H4 (cell line): ENCODE data around the gene GPSM1. TPM values are rescaled to one million over a fixed set of nuclear protein-coding genes. Genes with fewer than 3 reads are reported as not detected.

Experiments used
- DNase-seq: peaks from one replicate; pipeline ENCODE4 v3.0.0-alpha.2; 2015; ENCODE audit warnings: low spot score
- total RNA-seq: library from RNA; depleted of rRNA; stranded (reverse); fragments of >200 nt; shearing (Covaris generic); gene quantifications from 2 replicates; pipeline ENCODE4 v1.2.3, GENCODE V29; 2014

GPSM1 gene
- total RNA-seq, 1 experiment from 2014 or later = 5.1 TPM

GRCh38 chr9:136375096-136375495 lies 47.8 kb downstream of the GPSM1 start:
- no peak for DNase-seq

- no peak for DNase-seq
Observed at GRCh38 chr9:136376457-136376856, 49.1 kb downstream of the GPSM1 start.

- DNase-seq = no peak
Observed at GRCh38 chr9:136377341-136378169, 50.2 kb downstream of the GPSM1 start.

GRCh38 chr9:136378170-136379002 lies 51.0 kb downstream of the GPSM1 start:
- no peak for DNase-seq

- no peak for DNase-seq
Observed at GRCh38 chr9:136379003-136379287, 51.6 kb downstream of the GPSM1 start.

- DNase-seq = no peak
Observed at GRCh38 chr9:136379401-136379800, 52.1 kb downstream of the GPSM1 start.

- DNase-seq = no peak
Observed at GRCh38 chr9:136379891-136380290, 52.6 kb downstream of the GPSM1 start.

GRCh38 chr9:136380381-136380780 lies 53.0 kb downstream of the GPSM1 start:
- no peak for DNase-seq

- no peak for DNase-seq
Observed at GRCh38 chr9:136381311-136381710, 54.0 kb downstream of the GPSM1 start.

GRCh38 chr9:136381966-136382513 lies 54.7 kb downstream of the GPSM1 start:
- no peak for DNase-seq

- DNase-seq = no peak
Observed at GRCh38 chr9:136383436-136383835, 56.1 kb downstream of the GPSM1 start.

GRCh38 chr9:136385015-136385414 lies 57.7 kb downstream of the GPSM1 start:
- DNase-seq = no peak

GRCh38 chr9:136386018-136386417 lies 58.7 kb downstream of the GPSM1 start:
- DNase-seq = no peak

- DNase-seq = no peak
Observed at GRCh38 chr9:136387217-136387616, 59.9 kb downstream of the GPSM1 start.

- DNase-seq = no peak
Observed at GRCh38 chr9:136389396-136389795, 62.1 kb downstream of the GPSM1 start.

GRCh38 chr9:136391737-136392537 lies 64.6 kb downstream of the GPSM1 start:
- no peak for DNase-seq

GRCh38 chr9:136392538-136393449 lies 65.5 kb downstream of the GPSM1 start:
- DNase-seq = no peak

GRCh38 chr9:136393531-136393930 lies 66.2 kb downstream of the GPSM1 start:
- DNase-seq = no peak

- no peak for DNase-seq
Observed at GRCh38 chr9:136394312-136395019, 67.1 kb downstream of the GPSM1 start.

GRCh38 chr9:136395020-136395340 lies 67.6 kb downstream of the GPSM1 start:
- no peak for DNase-seq
